Neuronal stem cell (in vitro differentiated cells): ENCODE results near the gene PTGR1.

Source experiments
- DNase-seq: peaks from one replicate; pipeline ENCODE4 v3.0.0-alpha.2; 2013; ENCODE audit warnings: low spot score
- H2AFZ ChIP-seq: one replicate; pipeline ENCODE4 v1.6.1; 2013; ENCODE audit warnings: mild to moderate bottlenecking, low read length, inconsistent platforms
- H2AK5ac ChIP-seq: 2 replicates; pipeline ENCODE4 v1.6.1; 2013; ENCODE audit warnings: low read depth, mild to moderate bottlenecking, inconsistent platforms, low read length, moderate library complexity, mixed read lengths
- H2BK120ac ChIP-seq: 2 replicates; pipeline ENCODE4 v1.6.1; 2013; ENCODE audit warnings: low read depth, mild to moderate bottlenecking, inconsistent platforms, low read length, moderate library complexity, mixed read lengths
- H2BK12ac ChIP-seq: one replicate; pipeline ENCODE4 v1.6.1; 2013; ENCODE audit warnings: low read length, inconsistent platforms
- H2BK15ac ChIP-seq: 2 replicates; pipeline ENCODE4 v1.6.1; 2013; ENCODE audit warnings: mild to moderate bottlenecking, low read length, inconsistent platforms, mixed read lengths
- H2BK5ac ChIP-seq: one replicate; pipeline ENCODE4 v1.6.1; 2013; ENCODE audit warnings: inconsistent platforms, mild to moderate bottlenecking, low read length, moderate library complexity
- H3K14ac ChIP-seq: one replicate; pipeline ENCODE4 v1.6.1; 2013; ENCODE audit warnings: low read length, inconsistent platforms
- H3K18ac ChIP-seq: 2 replicates; pipeline ENCODE4 v1.6.1; 2013; ENCODE audit warnings: low read length, inconsistent platforms
- H3K23ac ChIP-seq: 2 replicates; pipeline ENCODE4 v1.6.1; 2013; ENCODE audit warnings: low read depth, mild to moderate bottlenecking, mixed read lengths, low read length, inconsistent platforms; ENCODE audit not compliant: poor library complexity
- H3K27ac ChIP-seq: replicated peaks from 3 replicates; pipeline ENCODE4 v1.5.1; 2013; ENCODE audit warnings: low read length, inconsistent platforms
- H3K27me3 ChIP-seq, 3 experiments: 2 replicates each; pipeline ENCODE4 v1.6.1; 2013; ENCODE audit warnings: low read length in 3 of 3, mild to moderate bottlenecking in 2 of 3, inconsistent platforms in 1 of 3, low read depth in 1 of 3, mixed read lengths in 1 of 3, moderate library complexity in 1 of 3; ENCODE audit not compliant: control insufficient read depth in 3 of 3, insufficient read depth in 3 of 3
- H3K36me3 ChIP-seq, 2 donors: replicated peaks in 1 of 2; 2 replicates each; pipeline ENCODE4 v1.6.1; 2013; ENCODE audit warnings: low read length in 2 of 2; ENCODE audit not compliant: control insufficient read depth in 2 of 2, insufficient read depth in 2 of 2
- H3K4ac ChIP-seq: 2 replicates; pipeline ENCODE4 v1.6.1; 2013; ENCODE audit warnings: inconsistent platforms, mild to moderate bottlenecking, low read length, moderate library complexity
- H3K4me1 ChIP-seq, 2 donors: 1 replicate in 1 of 2; 2 replicates in 1 of 2; pipeline ENCODE4 v1.6.1; 2013; ENCODE audit warnings: low read length in 2 of 2, low read depth in 1 of 2; ENCODE audit not compliant: control insufficient read depth in 2 of 2, insufficient read depth in 1 of 2
- H3K4me2 ChIP-seq: one replicate; pipeline ENCODE4 v1.6.1; 2013; ENCODE audit warnings: mild to moderate bottlenecking, low read length, inconsistent platforms; ENCODE audit not compliant: insufficient read depth, poor library complexity, severe bottlenecking
- H3K4me3 ChIP-seq, 2 donors: 2 replicates each; pipeline ENCODE4 v1.5.1; 2013; ENCODE audit warnings: low read length in 2 of 2, mild to moderate bottlenecking in 2 of 2, inconsistent platforms in 1 of 2, moderate library complexity in 1 of 2
- H3K79me1 ChIP-seq: one replicate; pipeline ENCODE4 v1.6.1; 2013; ENCODE audit warnings: low read depth, mild to moderate bottlenecking, inconsistent platforms, low read length, moderate library complexity
- H3K9ac ChIP-seq: one replicate; pipeline ENCODE4 v1.6.1; 2013; ENCODE audit warnings: mild to moderate bottlenecking, low read depth, low read length, inconsistent platforms; ENCODE audit not compliant: poor library complexity
- H3K9me3 ChIP-seq, 2 donors: replicated peaks in 1 of 2; 2 replicates each; pipeline versions ENCODE3 to v1.6.1; 2013; ENCODE audit warnings: low read length in 2 of 2, mild to moderate bottlenecking in 2 of 2, inconsistent platforms in 1 of 2, low read depth in 1 of 2, mixed read lengths in 1 of 2, moderate library complexity in 1 of 2; ENCODE audit not compliant: control insufficient read depth in 2 of 2, insufficient read depth in 1 of 2
- H4K8ac ChIP-seq: one replicate; pipeline ENCODE4 v1.6.1; 2013; ENCODE audit warnings: low read depth, mild to moderate bottlenecking, inconsistent platforms, low read length, moderate library complexity
- H4K91ac ChIP-seq: one replicate; pipeline ENCODE4 v1.6.1; 2013; ENCODE audit warnings: low read length, low read depth, mild to moderate bottlenecking, inconsistent platforms; ENCODE audit not compliant: poor library complexity
- WGBS, 2 donors: extraction: QIAGEN DNeasy Blood & Tissue Kit; methylation state at CpG; one replicate each; pipeline ENCODE4 v1.1.7; 2013; ENCODE audit warnings: missing lambda C conversion rate in 2 of 2, mixed read lengths in 1 of 2; ENCODE audit not compliant: insufficient read length in 2 of 2, insufficient replicate concordance in 1 of 2; ENCODE audit errors: extremely low coverage in 2 of 2; 5-methylcytosine and 5-hydroxymethylcytosine counted together

Gene PTGR1

DNA sequence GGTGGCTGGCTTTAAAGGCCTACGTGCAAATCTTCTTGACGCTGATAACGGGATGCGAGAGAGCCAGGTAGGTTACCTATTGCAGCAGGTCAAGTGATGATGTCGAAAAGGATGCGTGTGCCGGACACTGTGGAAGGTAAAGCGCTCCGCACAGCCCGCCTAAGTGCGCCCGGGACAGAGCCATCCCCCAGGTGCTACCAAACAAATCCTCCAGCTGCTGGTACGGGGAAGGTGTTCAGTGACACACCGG is 31.4 kb upstream of the PTGR1 start:
- H3K18ac ChIP-seq = peak overlapping the region; percentile 44
- H3K36me3 ChIP-seq = peaks cover 0 to 14% of the 10 kb centered on the region in 2 donors
- H3K79me1 ChIP-seq = peaks cover 2% of the 10 kb centered on the region
- H2AFZ ChIP-seq = peak overlapping the region; percentile 95
- H3K14ac ChIP-seq = no peak overlapping the region
- no peak overlapping the region for H2BK120ac ChIP-seq
- DNase-seq = no peak
- peak overlapping the region; percentile 74 to 87 for H3K4me3 ChIP-seq
- H4K91ac ChIP-seq = no peak overlapping the region
- no peak overlapping the region for H2BK12ac ChIP-seq
- H3K9me3 ChIP-seq = no peaks in the 10 kb centered on the region
- H3K4me1 ChIP-seq = peaks cover 0 to 5% of the 10 kb centered on the region in 2 donors
- no peak overlapping the region for H3K4ac ChIP-seq
- H3K23ac ChIP-seq = peak overlapping the region; percentile 98
- H2BK15ac ChIP-seq = no peak overlapping the region
- no CpG with 5 or more reads among the region's 14 CpGs for WGBS, 2 donors
- no peak overlapping the region for H2BK5ac ChIP-seq
- no peak overlapping the region for H3K27ac ChIP-seq
- H3K27me3 ChIP-seq = no peaks in the 10 kb centered on the region
- H4K8ac ChIP-seq = peak overlapping the region; percentile 67
- H3K9ac ChIP-seq = peak overlapping the region; percentile 71
- peak overlapping the region; percentile 83 for H3K4me2 ChIP-seq
- no peak overlapping the region for H2AK5ac ChIP-seq

DNA sequence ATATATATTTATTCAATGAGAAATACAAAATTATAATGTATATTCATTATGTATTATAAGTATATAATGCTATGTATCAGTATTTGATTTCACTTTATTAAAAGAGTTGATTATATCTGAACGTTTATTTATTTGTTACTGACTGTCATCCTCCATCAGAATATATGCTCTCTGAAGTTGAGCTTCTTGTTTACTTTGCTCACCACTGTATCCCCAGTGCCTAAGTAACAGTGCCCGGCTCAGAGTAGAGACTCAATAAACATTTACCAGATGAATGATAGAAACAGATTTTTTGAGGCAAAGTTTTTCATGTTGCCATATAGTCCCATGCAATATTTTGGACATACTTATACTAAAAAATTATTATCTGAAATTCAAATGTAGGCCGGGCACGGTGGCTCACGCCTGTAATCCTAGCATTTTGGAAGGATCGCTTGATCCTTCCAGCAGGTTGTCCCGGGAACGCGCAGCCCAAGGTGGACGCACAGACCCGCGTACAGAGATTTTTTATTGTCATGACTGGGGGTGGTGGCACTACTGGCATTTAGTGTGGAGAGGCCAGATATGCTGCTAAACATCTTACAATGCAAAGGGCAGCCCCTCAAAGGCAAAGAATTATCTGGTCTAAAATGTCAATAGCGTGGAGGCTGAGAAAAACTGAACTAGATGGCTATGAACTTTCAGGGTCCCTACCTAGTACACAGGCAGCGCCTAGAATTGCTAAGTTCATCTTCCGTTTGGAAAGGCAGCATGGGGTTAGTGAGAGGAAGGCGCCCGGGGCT is 30.9 kb upstream of the PTGR1 start:
- Histone ChIP-seq H3K9ac (peak overlapping the region; percentile 71), H3K27ac (no peak overlapping the region)

DNA sequence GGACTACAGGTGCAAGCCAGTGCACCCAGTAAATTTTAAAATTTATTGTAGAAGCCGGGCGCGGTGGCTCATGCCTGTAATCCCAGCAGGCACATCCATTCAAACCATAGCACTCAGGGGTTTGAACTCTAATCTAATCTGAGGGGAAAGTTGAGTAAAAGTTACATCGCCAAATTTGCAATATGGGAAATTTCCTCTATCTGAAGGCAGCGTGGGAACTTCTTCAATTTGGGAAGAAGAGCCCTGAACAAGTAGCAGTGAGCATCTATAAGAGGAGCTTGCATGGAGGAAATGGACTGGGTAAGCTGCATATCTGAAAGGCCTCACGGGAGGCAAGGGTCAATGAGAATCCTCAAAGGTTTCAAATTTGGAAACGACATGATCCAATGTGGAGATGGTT is 29.0 kb upstream of the PTGR1 start:
- Histone ChIP-seq H2BK5ac (no peak overlapping the region), H3K23ac (no peak overlapping the region), H3K27ac (no peak overlapping the region), H2BK12ac (no peak overlapping the region), H4K8ac (no peak overlapping the region), H3K4me3 (no peak overlapping the region), H4K91ac (no peak overlapping the region), H2AK5ac (no peak overlapping the region), H2AFZ (no peak overlapping the region), H3K4ac (no peak overlapping the region), H3K36me3 (peaks cover 0 to 6% of the 10 kb centered on the region in 2 donors), H3K9ac (no peak overlapping the region), H2BK120ac (no peak overlapping the region), H2BK15ac (no peak overlapping the region), H3K4me2 (no peak overlapping the region), H3K27me3 (no peaks in the 10 kb centered on the region), H3K14ac (no peak overlapping the region), H3K18ac (no peak overlapping the region), H3K9me3 (no peaks in the 10 kb centered on the region), H3K79me1 (peaks cover 2% of the 10 kb centered on the region), H3K4me1 (peaks cover 0 to 5% of the 10 kb centered on the region in 2 donors)
- WGBS, 2 donors = no CpG with 5 or more reads among the region's 7 CpGs
- no peak for DNase-seq

More for the DNA sequence above, 30.9 kb upstream of the PTGR1 start:
- H3K4ac ChIP-seq = no peak overlapping the region
- no peak overlapping the region for H2BK12ac ChIP-seq
- no CpG with 5 or more reads among the region's 17 CpGs for WGBS, 2 donors
- peak overlapping the region; percentile 95 for H2AFZ ChIP-seq
- H3K4me2 ChIP-seq = peak overlapping the region; percentile 83
- H4K8ac ChIP-seq = peak overlapping the region; percentile 67
- no peak for DNase-seq
- H2BK120ac ChIP-seq = no peak overlapping the region
- no peak overlapping the region for H3K14ac ChIP-seq
- no peaks in the 10 kb centered on the region for H3K9me3 ChIP-seq
- H3K23ac ChIP-seq = no peak overlapping the region
- H3K18ac ChIP-seq = peak overlapping the region; percentile 44
- no peak overlapping the region for H2AK5ac ChIP-seq
- no peak overlapping the region for H2BK5ac ChIP-seq
- H2BK15ac ChIP-seq = no peak overlapping the region
- H3K4me1 ChIP-seq = peaks cover 0 to 5% of the 10 kb centered on the region in 2 donors
- H3K27me3 ChIP-seq = no peaks in the 10 kb centered on the region
- H3K4me3 ChIP-seq = peak overlapping the region; percentile 74 to 87
- H3K79me1 ChIP-seq = peaks cover 2% of the 10 kb centered on the region
- H4K91ac ChIP-seq = no peak overlapping the region
- peaks cover 0 to 14% of the 10 kb centered on the region in 2 donors for H3K36me3 ChIP-seq

- no peak overlapping the region for H2BK5ac ChIP-seq
- H4K91ac ChIP-seq = no peak overlapping the region
- H3K27me3 ChIP-seq = no peaks in the 10 kb centered on the region
- peaks cover 0 to 2% of the 10 kb centered on the region in 2 donors for H3K4me1 ChIP-seq
- peaks cover 2% of the 10 kb centered on the region for H3K79me1 ChIP-seq
- no peak overlapping the region for H3K14ac ChIP-seq
- H3K9ac ChIP-seq = no peak overlapping the region
- no peak overlapping the region for H2AFZ ChIP-seq
- H3K4ac ChIP-seq = no peak overlapping the region
- no peak overlapping the region for H3K4me2 ChIP-seq
- no peak overlapping the region for H2BK12ac ChIP-seq
- H2BK15ac ChIP-seq = no peak overlapping the region
- H3K36me3 ChIP-seq = no peaks in the 10 kb centered on the region
- H4K8ac ChIP-seq = no peak overlapping the region
- no peak for DNase-seq
- H3K4me3 ChIP-seq = no peak overlapping the region
- H2AK5ac ChIP-seq = no peak overlapping the region
- H3K18ac ChIP-seq = no peak overlapping the region
- no peak overlapping the region for H2BK120ac ChIP-seq
- WGBS, 2 donors = no CpG with 5 or more reads among the region's 7 CpGs
- H3K23ac ChIP-seq = no peak overlapping the region
- no peak overlapping the region for H3K27ac ChIP-seq
- no peaks in the 10 kb centered on the region for H3K9me3 ChIP-seq
These were observed 28.0 kb upstream of the PTGR1 start for GRCh38 chr9:111627260-111627963.
